ENCODE results near the gene GCFC2. TPM values are rescaled to one million over a fixed set of nuclear protein-coding genes. Genes with fewer than 3 reads are reported as not detected.

GCFC2 gene
- total RNA-seq, 1 donor from 2014 or later, result 23.4 TPM

DNA sequence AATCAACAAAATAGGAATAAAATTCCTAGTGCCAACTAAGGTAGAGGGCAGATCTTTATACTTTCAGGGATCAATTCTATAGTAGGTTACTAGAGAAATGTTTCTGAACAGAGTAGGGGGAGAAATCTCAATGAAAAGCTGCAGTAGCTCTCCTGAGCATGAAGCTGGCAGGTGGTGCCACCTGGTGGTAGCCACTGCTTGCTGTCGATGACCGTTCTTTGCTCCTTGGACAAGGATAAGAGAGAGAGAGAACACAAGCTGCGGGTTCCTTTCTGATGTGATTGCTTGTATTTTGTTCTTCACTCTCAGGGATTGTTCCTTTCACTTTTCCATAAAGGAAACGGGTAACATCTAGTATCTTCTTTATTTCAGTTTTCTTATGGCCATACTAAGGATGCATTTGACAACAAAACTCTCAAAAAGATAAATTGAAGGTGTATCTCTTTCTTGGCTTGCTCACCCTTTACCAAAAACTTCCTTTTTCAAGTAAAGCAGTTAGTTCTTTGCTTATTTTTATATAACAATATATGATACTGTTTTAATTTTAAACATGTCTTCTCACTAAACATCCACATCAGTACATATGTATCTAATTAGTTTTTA is 82.7 kb downstream of the GCFC2 start:
- no peak for DNase-seq (ENCODE audit: low spot score)

DNA sequence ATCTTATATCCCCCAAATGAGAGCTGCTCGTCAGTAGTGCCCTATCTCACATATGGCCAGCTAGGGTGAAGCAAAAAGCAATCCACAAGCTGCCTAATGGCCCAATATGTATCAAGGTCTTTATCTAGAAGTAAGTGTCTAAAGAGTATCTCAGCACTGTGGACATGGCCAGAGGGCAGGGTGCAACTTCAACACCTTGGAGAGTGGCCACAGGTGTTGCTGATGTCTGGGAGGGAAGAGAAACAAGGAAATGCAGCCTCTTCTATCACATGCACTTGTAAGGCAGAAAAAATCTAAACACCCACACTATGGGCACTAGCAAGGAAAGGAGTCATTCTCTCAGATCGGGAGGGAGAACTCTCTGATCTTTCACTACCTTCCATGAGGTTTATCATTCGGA is 87.8 kb downstream of the GCFC2 start:
- no peak for DNase-seq (ENCODE audit: low spot score)

DNA sequence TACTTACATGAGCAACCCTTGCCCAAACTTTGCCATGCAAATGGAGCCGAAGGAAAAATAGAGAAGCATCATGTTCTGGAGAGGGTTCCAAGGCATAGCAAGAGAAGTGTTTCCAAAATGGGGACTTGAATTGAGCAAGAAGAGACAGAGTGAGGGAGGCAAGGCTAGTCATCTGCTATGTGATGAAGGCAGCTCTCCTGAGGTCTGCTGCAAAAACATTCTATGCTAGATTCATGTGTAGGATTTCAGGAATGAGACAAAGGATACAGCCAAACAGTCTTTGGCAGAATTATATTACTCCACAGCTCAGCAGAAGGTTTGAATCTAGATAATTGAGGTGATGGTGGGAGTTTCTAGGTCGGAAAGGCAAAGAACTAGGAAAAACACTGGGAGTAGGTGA is 88.2 kb downstream of the GCFC2 start:
- no peak for DNase-seq (ENCODE audit: low spot score)

GRCh38 chr2:75621228-75621627 is 89.5 kb downstream of the GCFC2 start:
- DNase-seq (ENCODE audit: low spot score), result no peak

DNA sequence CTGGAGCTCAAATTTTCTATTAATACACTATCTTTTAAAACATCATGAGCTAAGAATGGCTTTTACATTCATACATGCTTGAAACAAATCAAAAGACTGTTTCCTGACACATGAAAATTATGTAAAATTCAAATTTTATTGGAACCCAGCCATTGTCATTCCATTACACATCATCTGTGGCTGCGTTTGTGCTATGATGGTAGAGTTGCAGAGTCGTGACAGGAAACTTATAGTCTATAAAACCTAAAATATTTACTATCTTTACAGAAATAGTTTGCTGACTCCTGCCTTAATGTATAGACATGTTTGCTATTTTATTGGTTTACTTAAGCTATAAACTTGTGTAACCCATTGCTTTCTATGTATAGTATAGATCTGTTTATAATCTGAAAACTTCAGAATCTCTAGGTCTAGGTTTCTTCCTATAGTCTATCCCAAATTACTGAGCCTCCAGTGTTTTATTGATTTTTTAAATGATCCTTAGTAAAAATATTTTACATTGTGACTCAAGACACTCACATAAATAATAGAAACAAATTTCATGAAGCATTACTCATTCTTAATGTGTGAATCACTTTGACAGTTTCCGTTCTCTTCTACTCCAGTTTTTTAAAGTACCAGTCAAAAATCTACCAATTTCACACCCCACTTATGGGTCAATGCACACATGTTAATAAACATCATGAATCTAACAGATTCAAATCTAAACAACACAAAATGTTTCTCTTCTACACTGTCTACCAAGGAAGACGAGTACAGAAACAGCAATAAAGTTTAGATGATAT is 90.6 kb downstream of the GCFC2 start:
- no peak for DNase-seq (ENCODE audit: low spot score)

GRCh38 chr2:75616933-75617332 is 93.8 kb downstream of the GCFC2 start:
- DNase-seq (ENCODE audit: low spot score), result no peak

DNA sequence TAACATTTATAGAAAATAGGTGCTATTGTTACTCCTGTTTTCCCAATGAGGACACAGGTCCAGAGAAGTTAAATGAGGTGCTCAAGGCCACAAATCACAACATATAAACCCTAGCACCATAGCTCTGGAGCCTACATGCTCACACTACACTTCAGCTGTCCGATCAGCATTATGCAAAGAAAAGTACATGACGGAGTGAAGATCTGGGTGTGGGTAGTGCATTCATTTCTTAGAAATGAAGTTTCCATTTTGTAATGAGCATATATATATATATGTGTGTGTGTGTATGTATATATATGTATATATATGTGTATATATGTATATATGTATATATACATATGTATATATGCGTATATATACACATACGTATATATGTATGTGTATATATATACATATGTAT is 94.3 kb downstream of the GCFC2 start:
- DNase-seq (ENCODE audit: low spot score), result no peak

DNA sequence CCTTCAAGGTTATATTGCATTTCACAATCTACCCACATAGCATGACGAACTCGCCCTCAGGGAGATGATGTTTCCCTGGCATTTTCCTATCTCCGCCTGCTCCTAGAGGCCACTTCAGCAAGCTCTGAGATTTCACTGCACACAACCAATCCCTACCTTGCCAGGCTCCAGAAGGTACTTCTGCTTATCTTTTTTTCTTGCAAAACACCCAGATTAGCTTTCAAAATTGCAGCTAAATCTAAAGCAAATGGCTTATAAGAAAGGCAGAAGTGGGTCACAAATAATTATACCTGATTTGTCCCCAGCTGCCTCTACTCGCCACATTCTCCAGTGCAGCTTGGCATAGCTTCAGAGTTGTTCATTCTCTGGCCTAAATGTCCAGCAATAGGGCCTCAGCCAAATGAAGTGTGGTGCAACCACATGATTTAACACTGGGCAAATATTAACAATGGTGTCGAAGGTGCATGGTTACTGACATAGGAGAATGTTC is 96.5 kb downstream of the GCFC2 start:
- no peak for DNase-seq (ENCODE audit: low spot score)

- no peak for DNase-seq (ENCODE audit: low spot score)
Observed at GRCh38 chr2:75612862-75613243, 97.9 kb downstream of the GCFC2 start.

Other genes starting within 250 kb of the GCFC2 start
- gene EVA1A, start 150.0 kb downstream of the GCFC2 start, total RNA-seq, result 0.71 TPM
- gene MRPL19, start 64.1 kb downstream of the GCFC2 start, total RNA-seq, result 53.1 TPM

Data from mesenteric fat pad (tissue), 1 donor.